RCC 7860 (cell line): ENCODE results near the gene XRCC5.

Source experiments
- DNase-seq: peaks from one replicate; pipeline ENCODE4 v3.0.0-alpha.2; 2015; ENCODE audit warnings: low spot score
- FAIRE-seq: peaks from 2 replicates; lab custom pipeline; 2012; peaks lifted over from hg19 to GRCh38; lab: Jason Lieb, UNC

XRCC5 gene

GRCh38 chr2:216083464-216084281 lies 25.5 kb upstream of the XRCC5 start:
- DNase-seq (peak; percentile 93), FAIRE-seq (peak; percentile 81)

GRCh38 chr2:216084547-216084946 lies 24.6 kb upstream of the XRCC5 start:
- no peak for DNase-seq
- FAIRE-seq, result no peak

DNA sequence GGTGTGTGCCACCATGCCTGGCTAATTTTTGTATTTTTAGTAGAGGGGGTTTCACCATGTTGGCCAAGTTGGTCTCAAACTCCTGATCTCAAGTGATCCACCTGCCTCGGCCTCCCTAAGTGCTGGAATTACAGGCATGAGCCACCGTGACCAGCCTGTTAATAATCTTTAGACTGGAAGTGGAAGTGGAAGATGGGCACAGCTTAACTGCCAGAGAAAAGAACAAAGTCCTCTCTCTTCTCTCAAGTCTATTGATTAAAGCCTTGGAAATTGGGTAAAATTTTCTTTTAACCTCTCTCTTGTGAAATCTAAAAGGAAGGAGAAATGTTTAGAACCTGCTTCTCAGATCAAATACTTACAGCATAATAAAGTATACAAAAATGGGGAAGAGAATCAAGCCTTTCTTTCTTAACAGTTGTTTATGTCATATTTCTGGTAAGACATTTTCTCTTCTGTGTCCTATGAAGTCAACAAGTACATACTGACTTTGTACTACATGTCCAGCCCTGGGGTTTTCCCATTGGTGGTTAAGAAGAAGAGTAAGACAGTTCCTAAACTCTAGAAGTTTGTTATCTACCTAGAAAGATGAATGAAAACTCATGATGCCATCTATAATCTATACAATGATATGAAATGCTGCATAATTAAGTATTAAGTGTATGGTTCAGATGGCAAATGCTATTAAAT lies 22.8 kb upstream of the XRCC5 start:
- FAIRE-seq, result no peak
- no peak for DNase-seq

GRCh38 chr2:216090369-216090786 lies 18.8 kb upstream of the XRCC5 start:
- FAIRE-seq (no peak), DNase-seq (no peak)

DNA sequence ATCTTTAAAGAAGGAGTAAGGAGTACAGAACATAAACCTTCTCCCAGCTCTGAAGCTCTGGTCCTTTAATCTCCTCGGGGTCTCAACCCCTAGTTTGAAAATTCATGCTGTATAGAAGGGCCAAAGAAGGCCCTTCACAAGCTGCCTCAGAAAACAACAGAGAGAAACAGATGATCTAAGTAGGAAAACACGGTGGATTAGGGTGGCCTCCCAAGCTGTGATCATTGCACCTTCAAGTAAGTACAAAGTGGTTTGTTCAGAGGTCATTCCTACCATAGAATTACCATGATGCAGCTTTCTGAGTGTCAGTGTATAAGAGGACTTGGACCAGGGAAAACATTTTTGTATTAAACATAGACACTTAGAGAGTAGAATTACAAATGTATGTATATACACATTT lies 16.5 kb upstream of the XRCC5 start:
- FAIRE-seq (no peak), DNase-seq (no peak)

DNA sequence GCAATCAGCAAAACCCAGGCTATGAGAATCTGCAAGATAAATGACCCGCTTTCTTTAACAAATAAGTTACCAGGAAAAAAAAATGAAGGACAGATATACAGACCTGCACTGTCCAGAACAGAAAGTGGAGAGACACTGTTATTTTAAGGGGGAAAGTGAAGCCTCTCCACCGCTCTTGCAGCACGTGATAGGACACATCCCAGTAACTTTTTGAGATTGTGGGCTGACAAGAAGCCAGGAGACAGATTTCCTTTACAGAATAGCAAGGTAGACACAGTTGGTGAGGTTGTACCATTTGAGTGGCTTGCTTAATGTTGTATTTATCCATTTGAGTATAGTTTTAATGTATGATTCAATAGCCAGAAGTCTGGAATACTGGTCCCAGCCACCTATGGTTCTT lies 14.4 kb upstream of the XRCC5 start:
- DNase-seq, result no peak
- FAIRE-seq, result no peak

GRCh38 chr2:216098421-216099334 lies 10.5 kb upstream of the XRCC5 start:
- no peak for FAIRE-seq

DNA sequence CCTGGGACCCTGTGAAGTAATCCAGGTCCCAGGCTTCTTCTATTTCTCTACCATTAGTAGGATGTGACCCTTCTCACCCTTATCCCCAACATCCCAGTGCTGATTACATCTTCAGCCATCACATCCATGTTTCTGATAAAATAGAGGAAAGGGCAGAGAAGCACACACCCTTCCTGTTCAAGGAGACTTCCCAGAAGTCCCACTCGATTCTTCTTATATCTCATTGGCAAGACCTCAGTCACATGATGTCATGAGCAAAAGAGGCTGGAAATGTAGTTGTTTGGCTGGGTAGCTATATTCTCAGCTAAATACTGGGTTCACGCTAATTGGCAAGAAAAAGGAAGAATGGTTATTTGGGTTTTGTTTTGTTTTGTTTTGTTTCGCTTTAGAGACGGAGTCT lies 8.0 kb upstream of the XRCC5 start:
- FAIRE-seq, result no peak
- no peak for DNase-seq

More at GRCh38 chr2:216098421-216099334, 10.5 kb upstream of the XRCC5 start:
- no peak for DNase-seq

- no peak for FAIRE-seq
Measured at GRCh38 chr2:216103213-216103612, 5.9 kb upstream of the XRCC5 start.

GRCh38 chr2:216104691-216105090 lies 4.5 kb upstream of the XRCC5 start:
- FAIRE-seq (no peak), DNase-seq (no peak)

More at GRCh38 chr2:216103213-216103612, 5.9 kb upstream of the XRCC5 start:
- peak; percentile 15 for DNase-seq

GRCh38 chr2:216107320-216107719 lies 1.8 kb upstream of the XRCC5 start:
- FAIRE-seq (no peak), DNase-seq (no peak)

GRCh38 chr2:216107760-216108159 lies 1.4 kb upstream of the XRCC5 start:
- DNase-seq (no peak), FAIRE-seq (no peak)

DNA sequence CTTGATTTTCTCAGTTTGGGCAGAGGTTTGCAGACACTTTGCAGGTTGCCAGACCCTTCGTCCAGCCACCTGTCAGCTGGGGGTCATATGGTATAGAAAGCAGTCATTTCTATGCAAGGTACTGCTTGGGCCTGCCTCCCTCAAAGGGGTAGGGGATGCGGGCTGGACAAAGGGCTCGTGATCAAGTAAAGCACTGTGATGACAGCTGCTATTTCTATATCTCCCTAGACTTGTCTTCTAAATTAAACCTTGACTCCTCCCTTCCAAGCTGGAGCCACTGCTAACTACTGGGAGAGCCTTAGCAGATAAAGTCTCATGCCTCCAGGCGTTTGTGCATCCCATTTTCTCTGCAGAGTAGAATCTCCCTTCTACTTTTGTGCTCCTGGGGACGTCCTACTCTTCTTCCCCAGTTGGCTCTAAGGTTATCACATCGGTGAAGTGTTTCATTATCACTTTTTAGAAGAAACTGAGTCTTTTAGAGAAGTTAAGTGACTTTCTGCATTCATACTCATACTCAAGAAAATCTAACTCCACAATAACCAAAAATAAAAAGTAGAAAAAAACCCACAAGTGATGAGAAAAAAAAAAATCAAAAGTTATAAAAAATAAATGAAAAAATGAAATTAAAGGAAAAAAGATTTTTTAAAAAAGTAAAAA lies 710 bp upstream of the XRCC5 start:
- no peak for FAIRE-seq
- no peak for DNase-seq

DNA sequence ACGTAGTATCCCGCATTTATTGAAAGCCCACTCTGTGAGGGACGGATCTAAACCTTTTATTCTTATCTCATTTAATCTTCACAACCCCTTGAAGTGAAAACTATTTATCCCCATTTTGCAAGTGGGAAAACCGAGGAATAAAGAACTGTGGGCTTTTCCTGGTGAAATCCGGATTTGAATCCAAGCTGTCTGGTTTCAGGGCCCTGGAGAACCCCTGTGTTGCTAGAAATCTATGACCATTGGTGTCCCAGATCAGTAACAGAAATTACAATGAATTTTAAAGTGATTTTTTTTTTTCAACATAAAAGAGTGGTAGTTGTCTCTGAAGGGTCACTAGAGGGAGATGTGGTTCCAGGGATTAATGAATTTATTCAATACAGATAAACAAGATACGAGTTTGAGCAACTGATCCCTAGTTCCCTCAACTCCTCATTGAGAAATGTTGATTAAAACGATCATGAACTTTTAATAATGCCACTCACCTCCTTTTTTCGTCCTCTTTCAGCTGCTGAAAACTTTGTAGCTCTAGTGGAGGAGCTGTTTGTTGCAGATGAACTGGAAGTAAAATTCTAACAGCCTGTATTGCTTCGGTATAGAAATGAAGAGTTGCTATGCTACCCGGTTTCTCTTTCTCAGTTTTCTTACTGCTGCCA lies 940 bp downstream of the XRCC5 start:
- FAIRE-seq (no peak), DNase-seq (no peak)

GRCh38 chr2:216110620-216111019 lies 1.5 kb downstream of the XRCC5 start:
- FAIRE-seq (no peak), DNase-seq (no peak)

GRCh38 chr2:216111122-216111521 lies 2.0 kb downstream of the XRCC5 start:
- FAIRE-seq (no peak), DNase-seq (no peak)

- FAIRE-seq (no peak), DNase-seq (no peak)
Measured at GRCh38 chr2:216112926-216113325, 3.8 kb downstream of the XRCC5 start.

- DNase-seq (no peak), FAIRE-seq (no peak)
Measured at GRCh38 chr2:216113572-216113971, 4.4 kb downstream of the XRCC5 start.

GRCh38 chr2:216114382-216114713 lies 5.2 kb downstream of the XRCC5 start:
- FAIRE-seq (no peak), DNase-seq (no peak)
